HepG2 (cell line): ENCODE measurements around the gene FAM170B. TPM values are rescaled to one million over a fixed set of nuclear protein-coding genes. Genes with fewer than 3 reads are reported as not detected.
A peak's percentile ranks its signal among the peaks of the same experiment; 100 is the strongest.

ENCODE experiments used
- ATAC-seq: fragments of 200-7000 bp; cut with Tn5 transposase; 3 replicates; pipeline ENCODE4 v1.9.1; 2020; ENCODE audit warnings: mild to moderate bottlenecking, moderate library complexity
- BruUV-seq: library from RNA; stranded (reverse); fragments of 400-500 nt; replicated peaks from 2 replicates; lab custom pipeline; 2021; lab: Mats Ljungman, UMichigan
- CTCF ChIA-PET: fragments of 300-600 bp; formaldehyde crosslinking; extraction: SDS; loops from one replicate; lab custom pipeline; 2021; ENCODE audit warnings: low total read pairs, inconsistent platforms, low intra/inter-chr PET ratio; lab: Yijun Ruan, JAX
- POLR2A ChIA-PET: fragments of 350-600 bp; sonication (Branson Sonifier 250); formaldehyde crosslinking; loops from one replicate; lab custom pipeline; 2020; ENCODE audit warnings: antibody characterized with exemption, inconsistent platforms; lab: Yijun Ruan, JAX
- DNase-seq: peaks from one replicate; pipeline ENCODE4 v3.0.0-alpha.2; 2015; ENCODE audit warnings: low spot score
- FAIRE-seq: peaks from 3 replicates; lab custom pipeline; 2011; peaks lifted over from hg19 to GRCh38; lab: Jason Lieb, UNC
- H2AFZ ChIP-seq: one replicate; pipeline ENCODE4 v1.6.1; 2011; ENCODE audit warnings: low read length, inconsistent platforms
- H3K27ac ChIP-seq: fragments of 300-600 bp; 3 replicates; pipeline ENCODE4 v1.8.0; 2011; ENCODE audit warnings: mixed run types, mild to moderate bottlenecking, mixed read lengths, low read length, inconsistent platforms; ENCODE audit not compliant: insufficient read depth; ENCODE audit errors: extremely low read length
- H3K27me3 ChIP-seq, 2 experiments: fragments of 200-600 bp in 1 of 2; 2 replicates in 1 of 2; 3 replicates in 1 of 2; pipeline versions ENCODE4 v1.6.0 to v1.8.0; 2011; ENCODE audit warnings: low read length in 2 of 2, mild to moderate bottlenecking in 2 of 2, moderate library complexity in 2 of 2, inconsistent platforms in 1 of 2; ENCODE audit not compliant: insufficient read depth in 2 of 2, control insufficient read depth in 1 of 2
- H3K36me3 ChIP-seq, 2 experiments: fragments of 200-600 bp in 1 of 2; replicated peaks in 1 of 2; 2 replicates in 1 of 2; 3 replicates in 1 of 2; pipeline versions ENCODE4 v1.5.1 to v1.8.0; 2011; ENCODE audit warnings: low read length in 2 of 2, inconsistent platforms in 1 of 2; ENCODE audit not compliant: insufficient read depth in 2 of 2, control insufficient read depth in 1 of 2
- H3K4me1 ChIP-seq: 2 replicates; pipeline ENCODE4 v1.5.1; 2012; ENCODE audit warnings: low read length, inconsistent platforms; ENCODE audit not compliant: insufficient read depth
- H3K4me2 ChIP-seq: 2 replicates; pipeline ENCODE4 v1.6.0; 2011; ENCODE audit warnings: low read depth, low read length, inconsistent platforms
- H3K4me3 ChIP-seq, 3 experiments: fragments of 200-600 bp in 1 of 3; sonication (generic), shearing (Covaris generic) in 1 of 3; replicated peaks in 1 of 3; 2 replicates each; pipeline ENCODE4 v1.5.1; 2011 to 2016; ENCODE audit warnings: low read length in 3 of 3, inconsistent platforms in 2 of 3, low read depth in 2 of 3, mild to moderate bottlenecking in 2 of 3, control low read depth in 1 of 3, mixed read lengths in 1 of 3; ENCODE audit not compliant: insufficient read depth in 1 of 3
- H3K79me2 ChIP-seq: one replicate; pipeline ENCODE4 v1.6.1; 2011; ENCODE audit warnings: low read length, inconsistent platforms; ENCODE audit not compliant: insufficient read depth
- H3K9ac ChIP-seq: 2 replicates; pipeline ENCODE4 v1.6.0; 2011; ENCODE audit warnings: mild to moderate bottlenecking, low read depth, low read length, inconsistent platforms; ENCODE audit not compliant: insufficient read depth
- H3K9me3 ChIP-seq: 2 replicates; pipeline ENCODE4 v1.5.1; 2012; ENCODE audit warnings: mild to moderate bottlenecking, low read length
- H4K20me1 ChIP-seq: 2 replicates; pipeline ENCODE4 v1.6.0; 2011; ENCODE audit warnings: inconsistent platforms, mild to moderate bottlenecking, low read length, moderate library complexity; ENCODE audit not compliant: insufficient read depth
- ATM ChIP-seq: fragments of 450-650 bp; IDR thresholded peaks from 2 replicates; pipeline ENCODE4 v1.7.1; 2017; ENCODE audit warnings: mild to moderate bottlenecking, borderline replicate concordance
- KLF16 ChIP-seq, 2 experiments: sonication (generic) in 1 of 2; formaldehyde crosslinking in 1 of 2; IDR thresholded peaks; 2 replicates each; pipeline versions ENCODE4 v1.6.1 to v1.8.0; 2016 to 2023; ENCODE audit warnings: missing genetic modification reagents in 2 of 2, missing compliant biosample characterization in 1 of 2
- MED8 ChIP-seq: sonication (generic); formaldehyde crosslinking; IDR thresholded peaks from 2 replicates; pipeline ENCODE4 v1.8.1; 2023; ENCODE audit warnings: mild to moderate bottlenecking, missing genetic modification reagents; ENCODE audit not compliant: insufficient replicate concordance
- MTA1 ChIP-seq: sonication (generic); formaldehyde crosslinking; IDR thresholded peaks from 2 replicates; pipeline ENCODE4 v1.4.0; 2020; ENCODE audit warnings: missing genetic modification reagents, mild to moderate bottlenecking, borderline replicate concordance
- RAD21 ChIP-seq: fragments of 450-650 bp; formaldehyde crosslinking; IDR thresholded peaks from 2 replicates; pipeline ENCODE4 v1.5.0; 2020; ENCODE audit warnings: mild to moderate bottlenecking
- SMC3 ChIP-seq: IDR thresholded peaks from 2 replicates; pipeline ENCODE4 v1.6.1; 2011; ENCODE audit warnings: low read length, improper control_type of control experiment
- SNAPC2 ChIP-seq: sonication (generic); formaldehyde crosslinking; IDR thresholded peaks from 2 replicates; pipeline ENCODE4 v1.8.1; 2022; ENCODE audit warnings: mild to moderate bottlenecking, missing genetic modification reagents
- STAG1 ChIP-seq: sonication (generic); formaldehyde crosslinking; IDR thresholded peaks from 2 replicates; pipeline ENCODE4 v1.4.0; 2020; ENCODE audit warnings: missing genetic modification reagents
- TCF7L2 ChIP-seq: IDR thresholded peaks from 2 replicates; pipeline ENCODE4 v1.6.1; 2011; ENCODE audit warnings: mild to moderate bottlenecking, low read depth, low read length, moderate library complexity
- XRCC5 ChIP-seq: fragments of 200-400 bp; formaldehyde crosslinking; optimal IDR thresholded peaks from 2 replicates; pipeline ENCODE3; 2017; ENCODE audit warnings: mild to moderate bottlenecking, low read length
- ZNF3 ChIP-seq: IDR thresholded peaks from 2 replicates; pipeline ENCODE4 v1.7.0; 2017; ENCODE audit warnings: inconsistent platforms
- ZNF383 ChIP-seq: sonication (generic); formaldehyde crosslinking; IDR thresholded peaks from 2 replicates; pipeline ENCODE4 v1.4.0; 2020; ENCODE audit warnings: missing genetic modification reagents, mild to moderate bottlenecking, borderline replicate concordance
- ZNF605 ChIP-seq: sonication (generic); formaldehyde crosslinking; IDR thresholded peaks from 2 replicates; pipeline ENCODE4 v1.8.0; 2022; ENCODE audit warnings: mild to moderate bottlenecking, missing genetic modification reagents
- ZNF672 ChIP-seq: sonication (generic); formaldehyde crosslinking; IDR thresholded peaks from 2 replicates; pipeline ENCODE4 v1.8.1; 2022; ENCODE audit warnings: missing genetic modification reagents
- ZNF776 ChIP-seq: sonication (generic); formaldehyde crosslinking; IDR thresholded peaks from 2 replicates; pipeline ENCODE4 v1.4.0; 2020; ENCODE audit warnings: mild to moderate bottlenecking, missing genetic modification reagents
- ZNF878 ChIP-seq: sonication (generic); formaldehyde crosslinking; IDR thresholded peaks from 2 replicates; pipeline ENCODE4 v1.8.1; 2023; ENCODE audit warnings: mild to moderate bottlenecking, missing genetic modification reagents, moderate library complexity
- ZNF883 ChIP-seq: sonication (generic); formaldehyde crosslinking; IDR thresholded peaks from 2 replicates; pipeline ENCODE4 v1.5.1; 2020; ENCODE audit warnings: mild to moderate bottlenecking, missing genetic modification reagents; ENCODE audit errors: not compliant biosample characterization
- WGBS: methylation state at CpG from one replicate; pipeline ENCODE4 v1.1.6; 2017; ENCODE audit warnings: low lambda C conversion rate; 5-methylcytosine and 5-hydroxymethylcytosine counted together
- in situ Hi-C: cut with HindIII; loops from 2 replicates; pipeline ENCODE4 v1.10.0; 2017; ENCODE audit warnings: low pct_unique_long_range_greater_than_20kb; ENCODE audit not compliant: extremely low pct_ligation_motif_present
- intact Hi-C: fragments of 100-400 bp; cut with micrococcal nuclease; formaldehyde crosslinking; loops from one replicate; pipeline ENCODE4 v1.10.0; 2022; ENCODE audit not compliant: unreplicated experiment
- polyA plus RNA-seq, 8 experiments: library from polyadenylated mRNA; depleted of rRNA in 3 of 8; stranded (reverse) in 7 of 8; unstranded in 1 of 8; fragments of >200 nt; fragmentation: Illumina TruSeq in 4 of 8; extraction: Trizol in 4 of 8; gene quantifications; 2 replicates each; pipeline versions ENCODE4 v1.2.1 to v1.2.3, GENCODE V29; 2011 to 2016; ENCODE audit warnings: low read depth in 4 of 8, missing spikeins in 1 of 8, mixed read lengths in 1 of 8; ENCODE audit not compliant: insufficient read depth in 1 of 8
- total RNA-seq, 5 experiments: library from RNA; depleted of rRNA; stranded (reverse); fragments of >200 nt; fragmentation: Illumina TruSeq; extraction: Trizol; gene quantifications; 2 replicates each; pipeline ENCODE4 v1.2.3, GENCODE V29; 2016; ENCODE audit warnings: low read depth in 1 of 5
- TF ChIP-seq, protein P1 (sequence below): sonication (generic); formaldehyde crosslinking; IDR thresholded peaks from 2 replicates; pipeline ENCODE4 v1.5.0; 2020; ENCODE audit warnings: mild to moderate bottlenecking, missing genetic modification reagents, moderate library complexity

Gene FAM170B
- total and polyA plus RNA-seq, 2 of the 13 experiments (the other 11 are each of a cell fraction or from before 2014, with no cell fraction given), result not detected

DNA sequence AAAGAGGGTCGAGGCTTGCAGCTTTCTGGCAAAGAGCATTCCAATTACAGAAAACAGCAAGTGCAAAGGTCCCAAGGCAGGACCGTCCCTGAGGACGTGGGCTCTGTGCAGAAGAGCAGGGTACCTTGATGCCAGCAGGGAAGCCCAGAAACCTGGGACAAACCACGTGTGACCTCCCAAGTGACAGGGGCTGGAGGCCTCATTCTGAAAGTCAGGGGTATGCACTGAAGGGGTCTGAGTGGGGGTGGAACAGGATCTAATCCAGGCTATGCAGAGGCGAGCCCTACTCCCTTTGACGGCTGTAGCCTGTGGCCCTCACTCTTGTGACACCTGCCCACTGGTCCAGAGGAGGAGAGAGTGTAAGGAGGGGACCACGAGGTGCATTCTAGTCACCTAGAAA lies 31.4 kb upstream of the FAM170B start:
- H3K9ac ChIP-seq, result no peak overlapping the region
- in situ Hi-C loops, result loop anchor here (5.0 to 10.0 kb wide), 3 partner anchors 188 to 510 kb away; no protein-coding TSS in a partner anchor
- H3K4me1 ChIP-seq, result no peaks in the 10 kb centered on the region
- TF ChIP-seq MED8 (CRISPR knock-in tag), result no peak
- no peak for TF ChIP-seq ZNF3 (CRISPR knock-in tag)
- no peak for TF ChIP-seq SNAPC2
- TF ChIP-seq ZNF605 (CRISPR knock-in tag), result no peak
- intact Hi-C loops, result no loop called here
- ATAC-seq (no peak), FAIRE-seq (no peak), DNase-seq (no peak)
- H3K4me2 ChIP-seq, result no peak overlapping the region
- H4K20me1 ChIP-seq, result no peaks in the 10 kb centered on the region
- BruUV-seq, result no TSS peak
- no peaks in the 10 kb centered on the region for H3K9me3 ChIP-seq
- H3K79me2 ChIP-seq, result no peaks in the 10 kb centered on the region
- ChIA-PET POLR2A (no interaction called here), CTCF (interaction anchor here (0.7 kb wide), 1 partner anchor 507 kb away, joined by 5 read pairs; no protein-coding TSS in a partner anchor)
- no peaks in the 10 kb centered on the region for H3K36me3 ChIP-seq
- H3K27ac ChIP-seq, result no peak overlapping the region
- no peak overlapping the region for H3K4me3 ChIP-seq
- no peaks in the 10 kb centered on the region; a peak in 1 of 5 replicates for H3K27me3 ChIP-seq
- no peak overlapping the region for H2AFZ ChIP-seq
- WGBS, result 12% methylated on average over 7 of the region's 7 CpGs

DNA sequence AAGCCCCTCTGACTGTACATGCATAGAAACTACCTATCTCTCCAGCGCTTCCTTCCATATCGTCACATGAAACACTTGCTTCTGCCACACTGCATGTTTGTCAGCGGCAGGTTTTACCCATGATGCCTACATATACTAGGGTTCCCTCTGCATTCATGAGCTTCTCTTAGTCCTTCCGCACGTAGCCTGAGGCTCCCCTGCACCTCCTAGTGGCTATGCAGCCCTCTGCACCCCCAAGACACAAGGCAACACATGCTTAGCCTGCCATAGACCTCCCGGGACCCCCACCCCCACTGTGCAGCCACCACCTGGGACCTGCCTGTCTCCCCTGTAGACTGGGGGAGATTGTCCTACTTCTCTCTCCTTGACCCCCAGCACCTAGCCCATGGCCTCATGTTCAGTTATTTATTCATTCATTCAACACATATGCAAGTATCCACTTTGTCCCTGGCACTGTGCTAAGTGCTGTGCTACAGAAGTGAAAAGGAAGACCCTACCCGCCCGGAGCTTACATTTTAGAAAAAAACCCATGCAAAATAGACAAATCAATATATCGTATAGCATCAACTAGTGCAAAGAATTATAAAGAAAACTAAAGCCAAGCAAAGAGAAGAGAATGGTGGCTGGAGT lies 30.9 kb upstream of the FAM170B start:
- POLR2A ChIA-PET, result no interaction called here
- 11% methylated on average over 9 of the region's 9 CpGs for WGBS
- no peak for FAIRE-seq
- TF ChIP-seq ZNF878 (CRISPR knock-in tag) (no peak), STAG1 (peak; percentile 61), ZNF672 (CRISPR knock-in tag) (no peak), RAD21 (CRISPR knock-in tag) (peak; percentile 51; the same call in 1 of the 2 replicates), XRCC5 (peak; percentile 45), TCF7L2 (no peak), KLF16 (CRISPR knock-in tag; IDR thresholded peaks at IDR 0.05) (no peak), ATM (no peak), ZNF383 (no peak), SMC3 (peak; percentile 49; the same call in 1 of the 2 replicates), ZNF776 (CRISPR knock-in tag) (no peak), ZNF883 (CRISPR knock-in tag) (no peak), MTA1 (no peak)
- TF ChIP-seq, protein P1, sequence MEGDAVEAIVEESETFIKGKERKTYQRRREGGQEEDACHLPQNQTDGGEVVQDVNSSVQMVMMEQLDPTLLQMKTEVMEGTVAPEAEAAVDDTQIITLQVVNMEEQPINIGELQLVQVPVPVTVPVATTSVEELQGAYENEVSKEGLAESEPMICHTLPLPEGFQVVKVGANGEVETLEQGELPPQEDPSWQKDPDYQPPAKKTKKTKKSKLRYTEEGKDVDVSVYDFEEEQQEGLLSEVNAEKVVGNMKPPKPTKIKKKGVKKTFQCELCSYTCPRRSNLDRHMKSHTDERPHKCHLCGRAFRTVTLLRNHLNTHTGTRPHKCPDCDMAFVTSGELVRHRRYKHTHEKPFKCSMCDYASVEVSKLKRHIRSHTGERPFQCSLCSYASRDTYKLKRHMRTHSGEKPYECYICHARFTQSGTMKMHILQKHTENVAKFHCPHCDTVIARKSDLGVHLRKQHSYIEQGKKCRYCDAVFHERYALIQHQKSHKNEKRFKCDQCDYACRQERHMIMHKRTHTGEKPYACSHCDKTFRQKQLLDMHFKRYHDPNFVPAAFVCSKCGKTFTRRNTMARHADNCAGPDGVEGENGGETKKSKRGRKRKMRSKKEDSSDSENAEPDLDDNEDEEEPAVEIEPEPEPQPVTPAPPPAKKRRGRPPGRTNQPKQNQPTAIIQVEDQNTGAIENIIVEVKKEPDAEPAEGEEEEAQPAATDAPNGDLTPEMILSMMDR (CRISPR knock-in tag), result peak; percentile 69

More for the DNA sequence above, 30.9 kb upstream of the FAM170B start:
- Histone ChIP-seq H3K9me3 (no peaks in the 10 kb centered on the region), H3K36me3 (no peaks in the 10 kb centered on the region), H3K79me2 (no peaks in the 10 kb centered on the region), H2AFZ (no peak overlapping the region), H3K27me3 (no peaks in the 10 kb centered on the region; a peak in 1 of 5 replicates), H3K4me1 (no peaks in the 10 kb centered on the region), H3K4me3 (no peak overlapping the region), H3K27ac (no peak overlapping the region), H3K4me2 (no peak overlapping the region), H4K20me1 (no peaks in the 10 kb centered on the region), H3K9ac (no peak overlapping the region)
- ATAC-seq (peak; percentile 92), DNase-seq (peak; percentile 28)
- CTCF ChIA-PET, result interaction anchor here (0.7 to 1.0 kb wide), 2 partner anchors 164 to 507 kb away, joined by 4 to 5 read pairs; no protein-coding TSS in a partner anchor
- intact Hi-C loops, result loop anchor here (1.0 kb wide), 1 partner anchor 188 kb away; no protein-coding TSS in a partner anchor
- in situ Hi-C loops, result loop anchor here (5.0 to 10.0 kb wide), 3 partner anchors 187 to 510 kb away; no protein-coding TSS in a partner anchor
- no TSS peak for BruUV-seq
